Endometrial microvascular endothelial cells (primary cell): ENCODE results near the gene OSBPL3. TPM values are rescaled to one million over a fixed set of nuclear protein-coding genes. Genes with fewer than 3 reads are reported as not detected.

Experiments
- in situ Hi-C: cut with HindIII; loops from 2 replicates; pipeline ENCODE4 v1.10.0; 2017; ENCODE audit warnings: low sequenced_read_pairs, low pct_unique_long_range_greater_than_20kb; ENCODE audit errors: inconsistent ontology term
- total RNA-seq: library from RNA; depleted of rRNA; stranded (reverse); fragments of >200 nt; gene quantifications from one replicate; pipeline ENCODE4 v1.2.3, GENCODE V29; 2015; ENCODE audit errors: inconsistent ontology term

Gene OSBPL3
- total RNA-seq, 1 donor from 2014 or later = 20.3 TPM

- in situ Hi-C loops = no loop called here
Measured at GRCh38 chr7:24981171-24981951, 1.4 kb upstream of the OSBPL3 start.

GRCh38 chr7:24980534-24981170 is 674 bp upstream of the OSBPL3 start:
- in situ Hi-C loops = no loop called here

- in situ Hi-C loops = no loop called here
Measured at GRCh38 chr7:24979470-24979862, 512 bp downstream of the OSBPL3 start.

GRCh38 chr7:24978843-24979469 is 1.0 kb downstream of the OSBPL3 start:
- in situ Hi-C loops = no loop called here

- in situ Hi-C loops = no loop called here
Measured at GRCh38 chr7:24975644-24976260, 4.2 kb downstream of the OSBPL3 start.

GRCh38 chr7:24975172-24975571 is 4.8 kb downstream of the OSBPL3 start:
- in situ Hi-C loops = no loop called here

- in situ Hi-C loops = no loop called here
Measured at GRCh38 chr7:24974026-24974832, 5.7 kb downstream of the OSBPL3 start.

GRCh38 chr7:24972991-24973390 is 7.0 kb downstream of the OSBPL3 start:
- in situ Hi-C loops = no loop called here

- in situ Hi-C loops = no loop called here
Measured at GRCh38 chr7:24972166-24972477, 7.9 kb downstream of the OSBPL3 start.

- in situ Hi-C loops = no loop called here
Measured at GRCh38 chr7:24971333-24972165, 8.4 kb downstream of the OSBPL3 start.

- in situ Hi-C loops = no loop called here
Measured at GRCh38 chr7:24970676-24971075, 9.3 kb downstream of the OSBPL3 start.

- in situ Hi-C loops = no loop called here
Measured at GRCh38 chr7:24968165-24968564, 11.8 kb downstream of the OSBPL3 start.

GRCh38 chr7:24967696-24968095 is 12.3 kb downstream of the OSBPL3 start:
- in situ Hi-C loops = no loop called here

GRCh38 chr7:24966802-24967201 is 13.2 kb downstream of the OSBPL3 start:
- in situ Hi-C loops = no loop called here

- in situ Hi-C loops = no loop called here
Measured at GRCh38 chr7:24965831-24966708, 13.9 kb downstream of the OSBPL3 start.

GRCh38 chr7:24964191-24964590 is 15.8 kb downstream of the OSBPL3 start:
- in situ Hi-C loops = no loop called here

GRCh38 chr7:24963218-24963617 is 16.8 kb downstream of the OSBPL3 start:
- in situ Hi-C loops = no loop called here
